GM12892 (cell line): ENCODE data around the gene WSCD1.

ENCODE experiments used
- DNase-seq: peaks from one replicate; pipeline ENCODE4 v3.0.0; 2011; ENCODE audit not compliant: insufficient read length
- FAIRE-seq: peaks from 2 replicates; lab custom pipeline; 2011; peaks lifted over from hg19 to GRCh38; lab: Jason Lieb, UNC
- POLR2A ChIP-seq: IDR thresholded peaks from 2 replicates; pipeline ENCODE4 v1.6.1; 2011; ENCODE audit warnings: low read depth, low read length, control low read depth
- POLR2AphosphoS5 ChIP-seq: IDR thresholded peaks from 2 replicates; pipeline ENCODE4 v1.6.1; 2011; ENCODE audit warnings: low read depth, low read length, control low read depth
- TAF1 ChIP-seq: IDR thresholded peaks from 2 replicates; pipeline ENCODE4 v1.6.1; 2011; ENCODE audit warnings: low read depth, mild to moderate bottlenecking, control low read depth, low read length, borderline replicate concordance

Gene WSCD1

DNA sequence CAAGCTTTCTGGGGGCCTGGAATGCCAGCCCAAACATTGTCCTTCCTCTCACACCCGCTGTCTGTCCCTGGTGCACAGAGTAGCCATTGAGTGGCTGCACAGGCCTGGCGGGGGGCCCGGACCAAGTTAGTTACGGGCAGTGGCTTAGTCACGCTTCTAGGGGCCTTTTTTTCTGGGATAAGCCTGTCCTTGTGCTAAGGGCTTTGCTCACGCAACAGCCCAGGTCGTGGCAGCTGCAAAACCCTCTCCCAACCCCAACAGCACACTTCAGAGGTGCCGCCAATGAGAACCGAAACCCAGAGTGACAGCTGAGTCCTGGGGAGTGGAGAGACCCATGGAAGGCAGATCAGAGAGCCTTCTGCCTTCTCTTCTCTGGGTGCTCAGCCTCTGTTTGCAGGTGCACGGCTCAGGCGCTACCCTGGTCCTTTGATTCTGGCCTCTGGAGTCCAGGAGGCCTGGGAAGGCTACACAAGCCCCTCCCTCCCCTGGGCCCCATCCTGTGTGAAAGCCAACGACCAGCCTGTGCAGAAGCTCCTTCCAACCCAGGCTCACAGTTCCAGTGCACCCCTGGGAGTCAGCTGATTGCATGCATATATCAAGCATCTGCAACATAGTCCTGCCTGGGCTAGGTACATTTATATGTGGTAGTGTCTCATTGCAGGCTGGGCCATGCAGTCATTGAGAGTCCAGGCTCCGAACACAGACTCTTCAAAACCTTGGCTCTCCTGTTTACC lies 9.1 kb downstream of the WSCD1 start:
- DNase-seq: no peak
- no peak for FAIRE-seq
- TF ChIP-seq POLR2A (no peak), TAF1 (no peak), POLR2AphosphoS5 (no peak)

DNA sequence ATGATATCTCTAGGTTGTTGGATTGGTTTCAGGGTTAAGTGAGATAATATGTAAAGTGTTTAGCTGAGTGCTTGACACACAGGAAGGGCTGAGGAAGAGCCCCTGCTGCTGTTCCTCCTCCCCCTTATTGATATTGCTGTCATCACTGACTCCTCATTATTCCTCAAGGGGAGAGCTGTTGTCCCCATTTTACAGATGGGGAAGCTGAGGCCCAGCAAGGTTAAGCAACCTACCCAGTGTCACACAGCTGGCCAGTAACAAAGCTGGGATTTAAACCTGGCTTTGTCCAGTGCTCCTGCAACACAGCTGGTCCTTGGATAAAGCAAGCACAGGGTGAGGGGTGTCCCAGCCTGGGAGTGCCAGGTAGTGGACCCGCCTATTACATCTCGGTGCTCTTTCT lies 9.8 kb downstream of the WSCD1 start:
- DNase-seq (no peak), FAIRE-seq (no peak)
- no peak for TF ChIP-seq POLR2AphosphoS5
- TF ChIP-seq TAF1: no peak
- no peak for TF ChIP-seq POLR2A

DNA sequence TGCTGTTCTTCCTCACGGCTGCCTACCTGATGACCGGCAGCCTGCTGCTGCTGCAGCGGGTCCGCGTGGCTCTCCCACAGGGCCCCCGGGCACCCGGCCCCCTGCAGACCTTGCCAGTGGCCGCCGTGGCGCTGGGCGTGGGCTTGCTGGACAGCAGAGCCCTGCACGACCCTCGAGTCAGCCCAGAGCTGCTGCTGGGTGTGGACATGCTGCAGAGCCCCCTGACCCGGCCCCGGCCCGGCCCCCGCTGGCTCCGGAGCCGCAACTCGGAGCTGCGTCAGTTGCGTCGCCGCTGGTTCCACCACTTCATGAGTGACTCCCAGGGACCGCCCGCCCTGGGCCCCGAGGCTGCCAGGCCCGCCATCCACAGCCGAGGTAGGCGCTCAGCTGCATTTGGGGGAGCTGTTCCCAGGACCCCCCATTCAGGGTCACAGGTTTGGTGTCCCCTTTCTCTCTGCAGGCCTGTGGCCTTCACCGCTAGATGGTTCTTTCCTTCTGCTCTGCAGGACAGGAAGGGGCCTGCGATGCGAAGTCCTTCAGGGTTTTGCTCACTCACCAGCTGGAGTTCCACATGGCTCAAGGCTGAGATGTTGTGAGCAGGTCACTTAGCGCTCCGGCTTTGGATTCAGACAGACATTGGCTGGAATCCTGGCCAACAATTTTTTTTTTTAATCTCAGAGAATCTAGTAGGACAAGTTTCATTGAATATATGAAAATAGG lies 10.7 kb downstream of the WSCD1 start:
- TF ChIP-seq POLR2AphosphoS5 (no peak), TAF1 (no peak), POLR2A (no peak)
- FAIRE-seq (no peak), DNase-seq (no peak)

DNA sequence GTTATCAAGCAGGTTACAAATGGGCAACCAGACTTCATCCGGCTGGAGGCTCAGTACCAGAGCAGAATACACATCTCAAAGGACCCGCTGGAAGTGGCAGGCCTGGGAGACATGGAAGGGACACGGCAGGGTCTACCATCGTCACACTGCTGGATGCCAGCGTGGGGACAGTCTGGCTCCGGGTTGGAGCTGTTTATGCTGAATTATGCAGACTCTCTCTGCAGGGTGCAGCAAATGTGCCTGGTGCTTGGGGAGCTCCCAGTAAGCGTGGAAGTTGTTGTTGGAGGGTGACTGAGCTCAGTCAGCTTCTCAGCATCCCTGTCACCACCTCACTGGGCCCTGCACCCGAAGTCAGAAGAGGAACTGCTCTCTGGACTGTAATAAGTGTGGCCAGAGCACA lies 12.2 kb downstream of the WSCD1 start:
- no peak for FAIRE-seq
- TF ChIP-seq TAF1 (no peak), POLR2A (no peak), POLR2AphosphoS5 (no peak)
- no peak for DNase-seq

DNA sequence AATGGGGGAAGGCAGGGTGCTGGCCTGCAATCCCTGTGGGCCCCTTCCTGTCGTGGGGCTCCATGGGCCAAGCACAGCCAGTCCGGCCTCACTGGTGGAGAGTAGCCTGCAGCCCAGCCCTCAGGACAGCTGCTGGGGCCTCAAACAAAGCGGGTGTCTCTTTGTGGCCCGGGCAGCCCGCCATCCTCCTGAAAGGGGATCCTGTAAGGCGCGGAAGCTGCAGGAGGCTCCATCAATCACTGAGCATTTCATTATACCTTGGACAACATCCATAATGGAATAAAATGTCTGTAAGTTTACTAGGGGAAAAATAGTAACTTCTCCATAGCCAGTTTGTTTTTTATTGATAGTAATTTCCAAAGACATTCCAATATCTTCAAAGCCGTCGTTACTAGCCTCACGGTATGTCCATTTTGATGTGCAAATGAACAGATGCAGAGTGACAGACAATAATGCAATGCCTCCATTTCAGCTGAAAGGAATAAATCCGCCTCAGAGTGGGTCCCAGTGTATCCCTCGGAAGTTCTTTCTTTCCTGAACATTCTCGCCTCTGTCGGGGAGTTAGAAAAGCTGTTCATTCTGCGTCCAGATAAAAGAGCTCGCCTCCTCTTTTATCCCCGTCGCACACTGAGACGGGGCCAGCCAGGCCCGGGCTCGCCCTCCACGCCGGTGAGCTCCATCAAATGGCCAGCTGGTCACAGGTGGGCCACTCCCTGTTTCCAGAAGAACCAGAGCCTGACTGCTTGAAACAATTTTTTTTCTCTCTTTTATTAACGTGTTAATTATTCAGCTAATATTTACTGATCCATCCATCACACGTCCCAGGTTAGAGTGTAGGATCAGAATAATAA lies 14.4 kb downstream of the WSCD1 start:
- DNase-seq (no peak), FAIRE-seq (no peak)
- no peak for TF ChIP-seq TAF1
- no peak for TF ChIP-seq POLR2A
- TF ChIP-seq POLR2AphosphoS5: no peak

DNA sequence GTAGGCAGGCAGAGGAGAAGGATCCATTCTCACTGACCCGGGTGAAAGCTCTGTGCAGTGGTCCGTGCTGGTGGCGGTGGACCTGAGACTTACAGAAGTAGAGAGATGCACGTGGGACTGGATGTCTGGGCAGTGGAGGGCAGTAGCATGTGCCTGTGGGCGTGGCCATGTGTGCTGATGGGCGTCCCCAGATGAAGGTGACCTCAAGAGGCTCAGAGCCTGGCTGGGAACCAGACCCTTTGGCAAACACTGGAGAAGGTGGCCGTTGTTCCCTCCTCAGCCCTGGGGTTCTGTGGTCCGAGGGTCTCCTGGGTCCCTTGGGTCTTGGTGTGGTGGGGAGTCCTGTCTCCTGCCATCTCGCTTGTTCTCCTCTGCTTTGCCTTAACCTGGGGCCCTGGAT lies 15.6 kb downstream of the WSCD1 start:
- DNase-seq (no peak), FAIRE-seq (no peak)
- TF ChIP-seq TAF1: no peak
- TF ChIP-seq POLR2AphosphoS5: no peak
- TF ChIP-seq POLR2A: no peak

DNA sequence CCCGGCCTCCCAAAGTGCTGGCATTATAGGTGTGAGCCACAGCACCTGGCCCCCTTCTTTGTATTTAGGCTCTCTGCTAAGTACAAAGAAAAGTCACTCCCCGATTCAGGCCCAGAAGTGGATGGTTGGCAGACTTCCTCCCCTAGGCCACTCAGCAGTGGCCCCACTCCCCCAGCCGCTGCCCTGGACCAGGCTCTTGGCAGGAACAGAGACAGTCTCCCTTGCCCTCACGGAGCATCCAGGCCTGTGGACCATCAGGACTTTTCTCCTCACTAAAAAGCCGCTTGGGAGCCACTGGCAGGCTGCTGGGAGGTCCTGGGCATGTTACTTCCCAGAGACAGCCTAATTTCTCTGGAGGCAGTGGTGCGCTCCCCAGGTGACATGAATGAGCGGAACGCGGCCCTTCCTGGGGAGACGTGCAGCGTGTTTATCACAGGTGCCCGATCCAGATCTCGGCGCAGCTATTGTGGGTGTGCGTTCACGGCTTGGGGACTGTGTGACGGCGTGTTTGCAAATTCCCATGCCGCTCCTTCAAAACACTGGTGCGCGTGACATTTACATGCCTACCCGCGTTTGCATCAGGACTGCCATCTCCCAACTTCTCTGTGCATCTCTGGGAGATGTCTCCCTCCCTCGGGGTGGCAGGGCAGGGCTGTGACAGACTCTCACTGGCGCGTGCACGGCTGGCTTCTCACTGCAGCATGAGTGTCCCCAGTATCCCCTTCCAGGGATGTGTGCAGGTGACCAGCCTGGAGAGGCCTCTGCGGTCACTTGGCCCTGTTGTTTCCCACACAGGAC lies 16.6 kb downstream of the WSCD1 start:
- TF ChIP-seq POLR2A: no peak
- TF ChIP-seq POLR2AphosphoS5: no peak
- no peak for TF ChIP-seq TAF1
- FAIRE-seq: no peak
- no peak for DNase-seq

DNA sequence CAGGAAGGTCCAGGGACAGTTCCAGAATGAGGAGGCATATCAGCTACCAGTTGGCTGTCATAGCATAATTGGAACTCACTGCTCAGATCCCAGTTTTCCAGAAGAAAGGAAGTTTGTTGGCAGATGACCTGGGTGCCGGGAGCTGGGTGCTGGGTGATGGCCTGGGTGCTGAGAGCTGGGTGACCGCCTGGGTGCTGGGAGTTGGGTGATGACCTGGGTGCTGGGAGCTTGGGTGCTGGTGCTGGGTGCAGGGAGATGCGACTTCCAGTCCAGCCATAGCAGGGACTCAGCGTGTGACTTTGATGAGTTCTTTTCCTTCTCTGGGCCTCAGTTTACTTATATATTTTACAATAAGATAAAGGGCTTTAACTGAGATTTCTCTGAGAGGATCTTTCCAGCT lies 18.0 kb downstream of the WSCD1 start:
- TF ChIP-seq POLR2A (no peak), POLR2AphosphoS5 (no peak), TAF1 (no peak)
- DNase-seq (no peak), FAIRE-seq (no peak)

DNA sequence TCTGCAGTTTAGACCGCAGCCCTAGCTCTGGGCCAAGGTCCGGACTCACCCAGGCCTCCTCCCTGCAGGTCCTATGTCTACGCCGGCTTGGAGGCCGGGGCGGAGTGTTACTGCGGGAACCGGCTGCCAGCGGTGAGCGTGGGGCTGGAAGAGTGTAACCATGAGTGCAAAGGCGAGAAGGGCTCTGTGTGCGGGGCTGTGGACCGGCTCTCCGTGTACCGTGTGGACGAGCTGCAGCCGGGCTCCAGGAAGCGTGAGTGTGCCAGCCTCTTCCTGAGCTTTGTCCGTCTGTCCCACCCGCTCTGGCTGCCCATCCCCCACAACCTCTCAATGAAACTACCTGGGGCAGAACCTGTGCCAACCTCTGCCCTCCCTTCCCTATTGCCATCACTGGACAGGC lies 20.1 kb downstream of the WSCD1 start:
- TF ChIP-seq TAF1 (no peak), POLR2AphosphoS5 (no peak), POLR2A (no peak)
- FAIRE-seq: no peak
- no peak for DNase-seq

DNA sequence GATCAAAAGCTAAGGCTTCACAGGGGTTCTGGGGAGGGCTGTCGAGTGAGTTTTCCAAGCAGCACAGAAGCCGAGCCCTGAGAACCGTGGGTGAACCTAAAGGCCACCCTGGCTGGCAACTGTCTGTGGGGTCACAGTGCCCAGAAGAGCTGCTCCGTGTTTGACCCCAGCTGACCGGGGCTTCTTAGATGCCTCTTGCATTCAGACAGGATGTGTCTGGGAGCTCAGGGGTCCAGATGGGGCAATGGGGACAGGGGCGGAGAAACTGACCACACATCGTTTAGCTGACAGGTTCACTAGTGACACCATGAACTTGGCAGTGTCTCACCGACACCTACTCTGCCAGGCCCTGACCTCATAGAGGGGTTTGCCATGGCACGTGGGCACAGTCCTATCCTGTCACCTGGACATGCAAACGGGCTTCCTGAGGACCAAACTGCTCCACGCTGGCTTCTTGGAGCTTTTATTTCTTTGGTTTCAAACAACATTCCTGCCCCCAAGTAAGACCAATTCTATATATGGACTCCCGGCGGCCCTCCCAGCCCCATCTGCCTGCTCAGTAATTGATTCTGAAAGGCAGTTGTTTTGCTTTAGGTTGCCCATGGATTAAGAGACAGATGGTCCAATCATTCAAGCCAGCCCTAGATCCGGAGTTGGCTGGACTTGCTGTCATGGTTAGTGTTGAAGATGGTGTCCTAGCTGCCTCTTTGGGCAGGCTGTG lies 22.2 kb downstream of the WSCD1 start:
- DNase-seq (no peak), FAIRE-seq (no peak)
- TF ChIP-seq POLR2AphosphoS5: no peak
- TF ChIP-seq TAF1: no peak
- TF ChIP-seq POLR2A: no peak

DNA sequence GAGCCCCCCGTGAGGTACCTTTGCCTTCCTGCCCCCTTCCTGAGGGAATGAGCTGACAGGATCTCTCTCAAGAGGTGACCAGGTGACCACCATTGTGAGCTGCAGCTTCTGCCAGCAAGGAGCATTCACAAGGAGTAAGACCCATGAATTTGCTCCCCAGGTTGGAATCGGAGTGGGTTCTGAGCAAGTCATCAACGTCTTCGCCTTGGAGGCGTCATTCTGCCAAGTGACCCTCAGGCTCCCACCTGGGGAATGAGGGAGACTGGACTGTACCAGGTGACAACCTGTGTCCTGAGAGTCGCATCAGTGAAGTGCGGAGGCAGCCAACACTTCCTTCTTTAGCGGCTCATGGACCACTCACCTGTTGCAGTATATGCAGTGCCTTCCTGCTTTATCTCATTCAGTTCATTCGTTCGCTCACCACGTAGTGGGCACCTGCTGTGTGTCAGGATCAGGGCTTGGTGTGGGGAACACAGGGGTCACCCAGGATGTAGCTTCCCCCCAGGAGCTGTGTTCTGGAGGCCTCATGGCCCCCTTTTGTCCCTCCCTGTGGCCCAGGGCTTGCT lies 22.8 kb downstream of the WSCD1 start:
- no peak for TF ChIP-seq TAF1
- no peak for TF ChIP-seq POLR2AphosphoS5
- TF ChIP-seq POLR2A: no peak
- DNase-seq: no peak
- FAIRE-seq: no peak
